K562 (cell line): Measurements from ENCODE around the gene NDUFV2. TPM values are rescaled to one million over a fixed set of nuclear protein-coding genes. Genes with fewer than 3 reads are reported as not detected.

Experiments used
- BRCA1 ChIP-seq, 2 experiments: fragments of 450-650 bp in 1 of 2; sonication (generic) in 1 of 2; formaldehyde crosslinking in 1 of 2; IDR thresholded peaks; 2 replicates each; pipeline versions ENCODE4 v1.5.0 to v1.6.1; 2017 to 2020; ENCODE audit warnings: mild to moderate bottlenecking in 1 of 2, missing genetic modification reagents in 1 of 2
- ETV1 ChIP-seq: fragments of 450-650 bp; conservative IDR thresholded peaks from 2 replicates; pipeline ENCODE4 v1.6.1; 2016; ENCODE audit warnings: missing genetic modification characterization, control low read depth, low read depth, missing compliant biosample characterization
- L3MBTL2 ChIP-seq: fragments of 450-650 bp; IDR thresholded peaks from 2 replicates; pipeline ENCODE4 v1.6.1; 2016; ENCODE audit warnings: mild to moderate bottlenecking, moderate library complexity
- RAD51 ChIP-seq: fragments of 450-650 bp; IDR thresholded peaks from 2 replicates; pipeline ENCODE4 v1.7.1; 2016; ENCODE audit warnings: low read depth, mild to moderate bottlenecking, borderline replicate concordance
- RBM22 ChIP-seq: fragments of 200-400 bp; formaldehyde crosslinking; IDR thresholded peaks from 2 replicates; pipeline ENCODE4 v1.6.1; 2018; ENCODE audit warnings: low read length, low read depth; ENCODE audit not compliant: poor library complexity, severe bottlenecking
- ZBED1 ChIP-seq: IDR thresholded peaks from 2 replicates; pipeline ENCODE4 v1.6.1; 2014
- ZBTB11 ChIP-seq, 3 experiments: fragments of 200-800 bp in 1 of 3; fragments of 250-450 bp in 1 of 3; fragments of 450-650 bp in 1 of 3; sonication (Bioruptor Pico) in 1 of 3; sonication (Bioruptor generic) in 1 of 3; formaldehyde crosslinking in 1 of 3; IDR thresholded peaks; 2 replicates each; pipeline versions ENCODE4 v1.6.1 to v1.8.0; 2016 to 2022; ENCODE audit warnings: mild to moderate bottlenecking in 2 of 3, missing genetic modification characterization in 2 of 3, missing compliant biosample characterization in 1 of 3, moderate library complexity in 1 of 3
- ZBTB7A ChIP-seq: IDR thresholded peaks from 2 replicates; pipeline ENCODE4 v1.6.1; 2011; ENCODE audit warnings: low read depth, mild to moderate bottlenecking, low read length, moderate library complexity, borderline replicate concordance; ENCODE audit not compliant: control insufficient read depth
- polyA plus RNA-seq, 8 experiments: library from polyadenylated mRNA; depleted of rRNA in 4 of 8; stranded (reverse) in 5 of 8; unstranded in 3 of 8; fragments of >200 nt; fragmentation: Nextera tagmentation in 2 of 8; fragmentation: Illumina TruSeq in 1 of 8; extraction: Ambion mirVana in 2 of 8; extraction: Trizol in 1 of 8; gene quantifications; 2 replicates each; pipeline versions ENCODE4 v1.2.1 to v1.2.3, GENCODE V29; 2011 to 2014; ENCODE audit warnings: inconsistent platforms in 1 of 8, missing spikeins in 1 of 8
- total RNA-seq, 7 experiments: library from RNA; depleted of rRNA in 6 of 7; stranded (reverse); fragments of >200 nt in 6 of 7; fragmentation: Illumina TruSeq in 2 of 7; extraction: Trizol in 2 of 7; gene quantifications; 2 replicates each; pipeline versions ENCODE4 v1.2.1 to v1.2.3, GENCODE V29; 2011 to 2021; ENCODE audit warnings: low replicate concordance in 1 of 7
- TF ChIP-seq, protein P1 (sequence below), 2 experiments: IDR thresholded peaks; 2 replicates each; pipeline ENCODE4 v1.6.1; 2012; ENCODE audit warnings: improper control_type of control experiment in 2 of 2, low read depth in 2 of 2, low read length in 2 of 2, borderline replicate concordance in 1 of 2
- TF ChIP-seq, protein P2 (sequence below): sonication (generic); formaldehyde crosslinking; IDR thresholded peaks from 2 replicates; pipeline ENCODE4 v1.9.0; 2022; ENCODE audit warnings: mild to moderate bottlenecking, missing genetic modification reagents

The NDUFV2 gene
- total and polyA plus RNA-seq, 9 of the 15 experiments (the other 6 are each of a cell fraction or from before 2014, with no cell fraction given) = 213 to 550 (median 384) TPM

DNA sequence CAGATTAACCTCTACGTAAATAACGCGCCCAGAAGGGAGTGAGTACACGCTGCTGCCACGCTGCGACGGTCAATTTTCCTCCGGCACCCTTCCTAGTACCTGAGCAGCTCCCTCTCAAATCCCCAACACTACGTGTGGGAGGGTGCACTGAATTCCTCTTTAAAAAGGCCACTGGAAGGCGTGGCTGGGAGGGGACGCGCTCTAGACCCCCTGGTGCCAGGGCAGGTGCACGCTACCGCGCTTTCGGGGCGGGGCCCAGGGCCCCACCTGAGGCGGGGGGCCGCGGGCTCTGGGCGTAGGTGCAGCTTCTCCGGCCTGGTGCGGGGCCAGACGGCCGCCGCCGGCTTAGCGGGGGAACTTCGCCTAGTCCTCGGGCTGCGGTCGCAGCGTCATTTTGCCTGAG lies 33.4 kb downstream of the NDUFV2 start (continued):
- TF ChIP-seq, protein P1, sequence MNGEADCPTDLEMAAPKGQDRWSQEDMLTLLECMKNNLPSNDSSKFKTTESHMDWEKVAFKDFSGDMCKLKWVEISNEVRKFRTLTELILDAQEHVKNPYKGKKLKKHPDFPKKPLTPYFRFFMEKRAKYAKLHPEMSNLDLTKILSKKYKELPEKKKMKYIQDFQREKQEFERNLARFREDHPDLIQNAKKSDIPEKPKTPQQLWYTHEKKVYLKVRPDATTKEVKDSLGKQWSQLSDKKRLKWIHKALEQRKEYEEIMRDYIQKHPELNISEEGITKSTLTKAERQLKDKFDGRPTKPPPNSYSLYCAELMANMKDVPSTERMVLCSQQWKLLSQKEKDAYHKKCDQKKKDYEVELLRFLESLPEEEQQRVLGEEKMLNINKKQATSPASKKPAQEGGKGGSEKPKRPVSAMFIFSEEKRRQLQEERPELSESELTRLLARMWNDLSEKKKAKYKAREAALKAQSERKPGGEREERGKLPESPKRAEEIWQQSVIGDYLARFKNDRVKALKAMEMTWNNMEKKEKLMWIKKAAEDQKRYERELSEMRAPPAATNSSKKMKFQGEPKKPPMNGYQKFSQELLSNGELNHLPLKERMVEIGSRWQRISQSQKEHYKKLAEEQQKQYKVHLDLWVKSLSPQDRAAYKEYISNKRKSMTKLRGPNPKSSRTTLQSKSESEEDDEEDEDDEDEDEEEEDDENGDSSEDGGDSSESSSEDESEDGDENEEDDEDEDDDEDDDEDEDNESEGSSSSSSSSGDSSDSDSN (IDR thresholded peaks at IDR 0.05; ENCODE audit: borderline replicate concordance in 1 of 2, low read depth in 2 of 2, low read length in 2 of 2) = peak; percentile 14 to 77; a peak in 3 of 4 replicates
- TF ChIP-seq ZBTB7A (peak; percentile 64; the same call in 1 of the 2 replicates), RAD51 (no peak), ZBTB11 (CRISPR knock-in tag; IDR thresholded peaks at IDR 0.05) (no peak), RBM22 (peak; percentile 97), ETV1 (no peak), ZBED1 (no peak), BRCA1 (IDR thresholded peaks at IDR 0.05) (no peak), BRCA1 (CRISPR knock-in tag; IDR thresholded peaks at IDR 0.05) (no peak), L3MBTL2 (peak; percentile 55)
- TF ChIP-seq, protein P2, sequence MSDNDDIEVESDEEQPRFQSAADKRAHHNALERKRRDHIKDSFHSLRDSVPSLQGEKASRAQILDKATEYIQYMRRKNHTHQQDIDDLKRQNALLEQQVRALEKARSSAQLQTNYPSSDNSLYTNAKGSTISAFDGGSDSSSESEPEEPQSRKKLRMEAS (CRISPR knock-in tag) = 0 out of 2 replicates have a peak, but pooled peaks have one; percentile 48
